Erythroblast (primary cell): ENCODE results near the gene TMEM217.
"Not testable (repeated sequence)": the region's sequence is repeated elsewhere in the genome, so short reads cannot be mapped to it uniquely, and the experiment has no call there.

ENCODE experiments used
- DNase-seq, 2 experiments: peaks; one replicate each; lab custom pipeline; 2025; lab: John Stamatoyannopoulos, UW
- GATA1 ChIP-seq: IDR thresholded peaks from 2 replicates; pipeline ENCODE4 v1.6.1; 2011; ENCODE audit warnings: low read depth, mild to moderate bottlenecking, control low read depth, low read length, moderate library complexity
- POLR2A ChIP-seq: IDR thresholded peaks from 2 replicates; pipeline ENCODE4 v1.6.1; 2011; ENCODE audit warnings: mild to moderate bottlenecking, low read length

Gene TMEM217

DNA sequence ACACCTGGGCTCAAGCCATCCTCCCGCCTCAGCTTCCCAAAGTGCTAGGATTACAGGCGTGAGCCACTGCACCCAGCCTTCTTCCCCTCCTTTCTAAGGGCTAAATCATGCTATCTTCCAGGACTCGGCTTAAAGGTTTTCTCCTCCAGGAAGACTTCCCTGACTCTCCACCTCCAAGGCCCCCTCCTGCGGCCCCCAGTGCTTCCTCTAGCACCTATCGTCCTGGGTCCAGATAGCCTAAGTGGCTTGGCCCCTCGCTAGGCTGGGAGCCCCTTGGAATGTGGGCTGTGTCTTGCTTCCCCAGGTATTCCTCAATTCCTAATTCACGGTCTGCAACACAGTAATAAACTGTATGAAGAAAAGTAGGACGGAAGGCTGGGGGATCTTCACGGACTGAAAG is 51.3 kb downstream of the TMEM217 start:
- TF ChIP-seq POLR2A = no peak
- TF ChIP-seq GATA1 = no peak
- DNase-seq = no peak

DNA sequence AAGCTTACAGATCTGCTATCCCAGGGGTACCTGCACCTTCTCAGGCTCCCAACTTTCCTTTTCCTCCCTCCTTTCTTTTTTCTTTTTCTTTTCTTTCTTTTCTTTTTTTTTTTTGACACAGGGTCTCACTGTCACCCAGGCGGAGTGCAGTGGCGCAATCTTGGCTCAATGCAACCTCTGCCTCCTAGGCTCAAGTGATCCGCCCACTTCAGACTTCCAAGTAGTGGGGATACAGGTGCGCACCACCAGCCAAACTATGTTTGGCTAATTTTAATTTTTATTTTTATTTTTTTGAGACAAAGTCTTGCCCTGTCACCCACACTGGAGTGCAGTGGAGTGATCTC is 52.0 kb downstream of the TMEM217 start:
- TF ChIP-seq GATA1 = no peak
- no peak for TF ChIP-seq POLR2A

DNA sequence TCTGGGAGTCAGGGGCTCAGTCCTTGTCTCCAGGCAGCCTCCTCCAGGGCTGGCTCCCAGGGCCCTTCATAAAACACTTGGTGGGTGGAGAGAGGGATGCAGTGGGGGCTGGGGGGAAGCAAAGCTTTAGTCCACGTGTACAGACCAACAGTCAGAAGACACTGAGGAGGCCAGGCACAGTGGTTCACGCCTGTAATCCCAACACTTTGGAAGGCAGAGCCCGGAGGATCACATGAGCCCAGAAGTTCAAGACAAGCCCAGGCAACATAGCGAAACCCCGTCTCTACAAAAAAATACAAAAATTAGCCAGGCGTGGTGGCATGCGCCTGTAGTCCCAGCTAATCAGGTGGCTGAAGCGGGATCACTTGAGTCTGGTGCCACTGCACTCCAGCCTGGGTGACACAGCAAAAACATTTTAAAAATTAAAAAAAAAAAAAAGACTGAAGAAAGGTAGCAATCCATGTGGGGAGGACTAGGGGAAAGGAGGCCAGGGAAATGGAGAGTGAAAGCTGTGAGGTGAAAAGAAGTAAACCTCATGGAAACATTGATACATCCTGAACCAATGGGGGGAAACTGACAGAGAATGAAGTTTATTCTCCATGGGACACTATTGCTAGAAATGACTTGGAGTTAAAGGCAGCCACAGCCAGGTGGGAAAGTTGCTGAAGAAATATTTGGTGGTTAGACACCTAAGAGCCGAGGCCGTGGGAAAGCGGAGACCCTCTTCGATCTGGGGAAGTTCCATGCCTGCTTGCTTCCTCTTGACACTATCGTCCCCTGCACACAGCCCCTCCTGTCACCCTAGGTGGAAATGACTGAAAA is 52.6 kb downstream of the TMEM217 start:
- TF ChIP-seq GATA1 (no peak), POLR2A (peak; percentile 64)
- DNase-seq = peak; percentile 76 to 80

More for the DNA sequence above, 52.0 kb downstream of the TMEM217 start:
- peak in 1 of 2 experiments; percentile 59 for DNase-seq

DNA sequence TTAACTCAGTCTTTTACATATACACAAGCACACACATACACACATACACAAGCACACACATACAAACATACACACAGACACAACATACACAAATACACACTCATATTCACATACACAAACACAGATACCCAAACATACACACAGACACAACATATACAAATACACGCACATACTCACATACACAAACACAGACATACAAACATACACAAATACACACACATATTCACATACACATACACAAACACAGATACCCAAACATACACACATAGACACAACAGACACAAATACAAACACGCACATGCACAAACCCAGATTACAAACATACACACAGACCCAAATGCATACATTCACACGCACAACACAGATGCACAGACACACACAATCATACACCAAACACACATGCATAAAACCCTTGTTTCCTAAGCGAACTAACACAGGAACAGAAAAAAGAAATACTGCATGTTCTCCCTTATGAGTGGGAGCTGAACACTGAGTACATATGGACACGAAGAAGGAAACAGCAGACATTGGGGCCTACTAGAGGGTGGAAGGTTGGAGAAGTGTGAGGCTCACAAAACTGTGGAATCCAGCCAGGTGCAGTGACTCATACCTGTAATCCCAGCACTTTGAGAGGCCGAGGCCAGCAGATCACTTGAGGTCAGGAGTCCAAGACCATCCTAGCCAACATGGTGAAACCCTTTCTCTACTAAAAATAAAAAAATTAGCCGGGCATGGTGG is 53.8 kb downstream of the TMEM217 start:
- peak; percentile 82 to 89 for DNase-seq
- TF ChIP-seq GATA1 (no peak), POLR2A (no peak)

DNA sequence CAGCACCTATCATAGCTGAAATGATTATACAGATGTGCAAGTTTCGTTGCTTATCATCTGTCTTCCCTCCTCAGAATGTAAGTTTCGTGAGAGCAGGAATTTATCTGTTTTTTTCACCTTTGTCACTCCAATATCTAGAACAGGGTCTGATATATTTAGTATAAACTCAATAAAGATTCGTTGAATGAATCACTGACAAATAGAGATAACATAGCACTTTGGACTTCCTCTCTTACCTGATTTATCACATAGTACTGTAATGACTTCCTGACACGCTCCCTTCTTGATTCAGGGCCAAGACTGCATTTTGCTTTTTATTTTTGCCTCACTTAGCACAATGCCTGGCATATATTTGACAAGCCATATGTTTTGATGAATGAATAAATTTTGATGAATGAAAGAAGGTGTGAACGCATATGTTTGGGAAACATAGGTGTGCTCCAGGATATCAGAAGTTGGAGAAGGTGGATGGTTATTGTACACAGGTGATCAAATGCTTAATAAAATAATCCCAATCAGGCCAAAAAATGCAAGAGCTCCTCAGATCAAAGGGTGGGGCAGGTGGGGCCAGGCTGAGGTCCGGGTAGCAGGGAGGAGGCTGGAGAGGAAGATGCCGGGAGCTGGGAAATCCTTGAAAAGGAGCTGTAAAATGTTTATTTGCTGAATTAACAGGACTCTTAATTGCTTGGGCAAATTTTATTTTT is 55.0 kb downstream of the TMEM217 start:
- no peak for DNase-seq
- TF ChIP-seq POLR2A (no peak), GATA1 (no peak)

DNA sequence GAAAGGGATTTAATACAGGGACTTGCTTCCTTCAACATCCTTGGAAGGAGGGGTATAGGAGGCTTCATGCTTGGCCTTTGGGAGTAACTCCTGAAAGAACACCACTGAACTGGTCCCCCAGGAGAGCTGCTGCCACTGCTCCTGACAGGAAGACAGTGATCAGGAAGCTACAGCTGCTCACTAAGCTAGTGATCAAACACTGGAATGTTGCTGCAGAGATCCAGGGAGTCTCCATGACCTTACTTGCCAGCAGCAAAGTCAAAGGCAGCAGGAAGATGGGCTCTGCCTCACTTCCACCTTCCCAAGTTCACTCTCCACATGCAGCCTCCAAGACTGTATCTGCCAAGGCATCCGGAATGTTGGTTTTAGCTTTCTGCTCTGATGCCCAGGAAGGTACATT is 56.2 kb downstream of the TMEM217 start:
- no peak for DNase-seq
- TF ChIP-seq POLR2A (no peak), GATA1 (no peak)

DNA sequence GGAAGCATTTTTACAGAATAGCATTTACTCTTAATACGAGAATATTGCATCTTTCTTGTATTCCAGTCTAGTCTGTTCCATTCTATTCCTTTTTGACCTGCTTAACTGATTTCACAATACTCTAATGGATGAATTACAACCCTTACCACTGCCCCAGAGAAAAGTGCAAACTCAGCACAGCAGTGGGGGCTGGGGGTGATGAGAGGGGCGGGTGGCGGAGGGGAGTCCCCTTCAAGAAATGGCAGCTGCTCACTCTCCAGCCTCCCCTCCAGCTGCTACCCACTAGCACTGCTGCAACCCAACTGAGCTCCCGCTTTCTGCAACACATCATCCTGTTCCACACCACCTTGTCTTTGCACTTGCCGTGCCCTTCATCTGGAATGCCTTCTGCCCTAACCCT is 57.9 kb downstream of the TMEM217 start:
- TF ChIP-seq POLR2A (no peak), GATA1 (no peak)
- no peak for DNase-seq

DNA sequence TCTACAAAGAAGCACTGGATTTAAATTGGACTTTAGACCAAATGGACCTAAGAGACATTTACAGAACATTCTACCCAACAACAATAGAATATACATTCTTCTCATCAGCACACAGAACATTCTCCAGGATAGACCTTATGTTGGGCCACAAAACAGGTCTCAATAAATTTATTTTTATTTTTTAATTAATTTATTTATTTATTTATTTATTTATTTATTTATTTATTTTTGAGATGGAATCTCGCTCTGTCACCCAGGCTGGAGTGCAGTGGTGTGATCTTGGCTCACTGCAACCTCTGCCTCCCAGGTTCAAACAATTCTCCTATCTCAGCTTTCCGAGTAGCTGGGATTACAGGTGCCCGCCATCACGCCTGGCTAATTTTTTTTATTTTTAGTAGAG is 61.5 kb downstream of the TMEM217 start:
- DNase-seq = not testable (repeated sequence)

DNA sequence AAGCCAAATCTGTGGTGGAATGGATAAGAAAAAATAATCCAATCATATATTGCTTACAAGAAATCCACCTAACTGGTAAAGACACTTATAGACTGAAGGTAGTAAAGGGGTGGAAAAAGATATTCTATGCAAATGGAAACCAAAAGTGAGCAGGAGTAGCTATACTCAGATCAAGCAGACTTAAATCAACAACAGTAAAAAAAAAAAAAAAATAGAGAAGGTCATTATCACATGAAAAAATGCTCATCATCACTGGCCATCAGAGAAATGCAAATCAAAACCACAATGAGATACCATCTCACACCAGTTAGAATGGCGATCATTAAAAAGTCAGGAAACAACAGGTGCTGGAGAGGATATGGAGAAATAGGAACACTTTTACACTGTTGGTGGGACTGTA is 63.1 kb downstream of the TMEM217 start:
- DNase-seq = not testable (repeated sequence)

DNA sequence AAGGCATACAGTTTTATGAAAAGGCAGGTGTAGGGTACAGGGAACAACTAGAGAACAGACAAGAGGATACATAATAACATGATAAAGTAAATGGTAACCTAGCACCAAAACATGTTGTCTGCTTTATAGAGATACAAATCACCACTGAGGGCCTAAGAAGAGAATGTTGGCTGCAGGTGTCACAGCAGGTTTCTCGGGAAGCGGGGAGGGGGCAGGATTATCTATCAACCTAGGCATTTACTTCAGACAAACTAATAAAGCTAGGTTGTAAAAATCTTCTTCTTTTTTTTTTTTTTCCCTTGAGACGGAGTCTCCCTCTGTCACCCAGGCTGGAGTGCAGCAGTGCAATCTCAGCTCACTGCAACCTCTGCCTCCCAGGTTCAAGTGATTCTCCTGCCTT is 65.3 kb downstream of the TMEM217 start:
- no peak for TF ChIP-seq GATA1
- TF ChIP-seq POLR2A = no peak
- DNase-seq = no peak

DNA sequence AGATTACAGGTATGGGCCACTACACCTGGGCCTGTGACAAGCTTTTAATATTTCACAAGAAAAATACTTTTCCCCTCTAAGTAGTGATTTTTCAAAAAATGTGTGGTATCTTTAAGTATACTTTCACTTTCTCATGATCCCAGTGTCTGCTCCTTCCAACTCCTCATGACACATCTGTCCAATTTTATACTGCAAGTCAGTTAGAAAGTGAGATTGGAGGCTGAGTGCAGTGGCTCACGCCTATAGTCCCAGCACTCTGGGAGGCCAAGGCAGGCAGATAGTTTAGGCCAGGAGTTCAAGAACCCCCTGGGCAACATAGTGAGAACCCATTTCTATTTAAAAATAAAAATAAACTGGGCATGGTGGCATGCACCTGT is 67.8 kb downstream of the TMEM217 start:
- DNase-seq = peak; percentile 49 to 50
- TF ChIP-seq POLR2A (no peak), GATA1 (no peak)

DNA sequence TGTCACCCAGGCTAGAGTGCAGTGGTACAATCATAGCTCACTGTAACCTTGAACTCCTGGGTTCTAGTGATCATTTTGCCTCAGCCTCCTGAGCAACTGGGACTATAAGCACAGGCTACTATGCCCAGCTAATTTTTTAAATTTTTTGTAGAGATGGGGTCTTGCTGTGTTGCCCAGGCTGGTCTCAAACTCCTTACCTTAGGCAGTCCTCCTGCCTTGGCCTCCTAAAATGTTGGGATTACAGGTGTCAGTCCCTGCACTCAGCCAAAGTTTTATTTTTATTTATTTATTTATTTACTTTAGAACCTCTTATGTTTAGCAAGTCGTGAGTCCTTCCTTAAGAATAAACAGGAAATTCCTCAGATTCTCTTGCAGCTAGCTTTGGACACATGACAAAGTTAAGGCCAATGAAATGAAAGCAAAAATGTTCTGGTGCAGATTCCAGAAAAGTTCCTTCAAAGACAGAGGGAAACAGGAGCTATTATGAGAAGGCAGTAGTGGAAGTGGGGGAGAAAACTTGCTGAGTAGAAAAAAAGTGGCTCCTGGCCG is 68.9 kb downstream of the TMEM217 start:
- no peak for DNase-seq
- TF ChIP-seq POLR2A (no peak), GATA1 (no peak)

DNA sequence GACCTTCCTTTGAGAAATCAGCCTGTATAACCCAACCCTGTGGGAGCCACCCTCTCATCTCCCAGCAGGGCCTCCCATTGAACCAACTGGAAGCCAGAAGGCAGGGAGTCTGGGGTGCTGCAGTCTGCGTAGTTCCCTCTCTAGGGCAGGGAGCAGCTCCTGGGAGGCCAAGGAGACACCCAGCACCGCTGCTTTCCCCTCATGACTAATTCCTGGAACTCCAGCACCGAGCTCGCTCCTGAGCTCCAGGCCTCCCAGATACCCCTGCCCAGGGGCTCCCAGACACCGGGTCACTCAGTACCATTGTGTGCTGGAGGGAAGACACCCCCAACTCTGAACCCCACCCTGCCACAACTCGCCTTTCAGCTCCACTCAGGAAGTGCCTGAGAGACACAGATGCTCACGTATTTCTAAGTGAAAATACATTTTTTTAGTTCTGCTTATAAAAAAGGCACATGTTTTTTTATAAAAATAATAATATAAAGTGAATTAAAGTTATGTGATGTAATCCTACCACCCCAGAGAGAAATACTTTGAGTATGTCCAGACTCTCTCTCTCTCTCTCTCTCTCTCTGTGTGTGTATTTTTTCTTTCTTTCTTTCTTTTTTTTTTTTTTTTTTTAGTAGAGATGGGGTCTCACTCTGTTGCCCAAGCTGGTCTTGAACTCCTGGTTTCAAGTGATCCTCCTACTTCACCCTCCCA is 70.5 kb downstream of the TMEM217 start:
- TF ChIP-seq POLR2A (peak; percentile 39), GATA1 (no peak)
- peak; percentile 64 to 70 for DNase-seq

DNA sequence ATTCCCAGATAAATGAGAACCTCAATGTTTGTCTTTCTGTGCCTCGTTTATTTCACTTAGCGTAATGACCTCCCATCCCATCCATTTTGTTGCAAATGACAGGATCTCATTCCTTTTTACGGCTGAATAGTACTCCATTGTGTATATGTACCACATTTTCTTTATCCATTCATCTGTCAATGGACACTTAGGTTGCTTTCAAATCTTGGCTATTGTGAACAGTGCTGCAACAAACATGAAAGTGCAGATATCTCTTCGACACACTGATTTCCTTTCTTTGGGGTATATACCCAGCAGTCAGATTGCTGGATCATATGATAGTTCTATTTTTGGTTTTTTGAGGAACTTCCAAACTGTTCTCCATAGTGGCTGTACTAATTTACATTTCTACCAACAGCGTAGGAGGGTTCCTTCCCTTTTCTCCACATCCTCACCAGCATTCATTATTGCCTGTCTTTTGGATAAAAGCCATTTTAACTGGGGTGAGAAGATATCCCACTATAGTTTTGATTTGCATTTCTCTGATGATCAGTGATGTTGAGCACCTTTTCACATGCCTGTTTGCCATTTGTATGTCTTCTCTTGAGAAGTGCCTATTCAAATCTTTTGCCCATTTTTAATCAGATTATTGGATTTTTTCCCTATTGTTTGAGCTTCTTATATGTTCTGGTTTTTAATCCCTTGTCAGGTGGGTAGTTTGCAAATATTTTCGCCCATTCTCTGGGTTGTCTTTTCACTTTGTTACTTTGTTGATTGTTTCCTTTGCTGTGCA is 71.8 kb downstream of the TMEM217 start:
- not testable (repeated sequence) for DNase-seq
